Endothelial cell of umbilical vein (primary cell): Measurements from ENCODE around the gene IL1R2.

Experiments used
- CTCF ChIP-seq, 2 donors: IDR thresholded peaks; 1 replicate in 1 of 2; 2 replicates in 1 of 2; pipeline ENCODE4 v1.5.1; 2011; ENCODE audit warnings: low read length in 2 of 2, mild to moderate bottlenecking in 2 of 2, moderate library complexity in 2 of 2, control low read depth in 1 of 2, inconsistent platforms in 1 of 2, low read depth in 1 of 2; ENCODE audit not compliant: insufficient read depth in 1 of 2; ENCODE audit errors: extremely low read depth in 1 of 2
- EZH2 ChIP-seq: IDR thresholded peaks from 2 replicates; pipeline ENCODE4 v1.6.1; 2012; ENCODE audit warnings: borderline replicate concordance, low read depth, mild to moderate bottlenecking, moderate library complexity, low read length, inconsistent platforms; ENCODE audit not compliant: severe bottlenecking
- GATA2 ChIP-seq: IDR thresholded peaks from 2 replicates; pipeline ENCODE4 v1.7.0; 2011; ENCODE audit warnings: low read depth, mild to moderate bottlenecking, moderate library complexity, mixed read lengths, low read length; ENCODE audit not compliant: insufficient read length, insufficient read depth
- JUN ChIP-seq: IDR thresholded peaks from 2 replicates; pipeline ENCODE4 v1.6.1; 2011; ENCODE audit warnings: borderline replicate concordance, low read depth; ENCODE audit not compliant: insufficient read length, insufficient read depth
- POLR2A ChIP-seq: IDR thresholded peaks from 2 replicates; pipeline ENCODE4 v1.6.1; 2012; ENCODE audit warnings: low read depth, mild to moderate bottlenecking, control low read depth, low read length

- TF ChIP-seq CTCF (IDR thresholded peaks at IDR 0.05; ENCODE audit: extremely low read depth in 1 of 2, insufficient read depth in 1 of 2, low read depth in 1 of 2, low read length in 2 of 2) = no peak
- TF ChIP-seq EZH2 = no peak
- no peak for TF ChIP-seq POLR2A
- no peak for TF ChIP-seq GATA2
- no peak for TF ChIP-seq JUN
Observed at GRCh38 chr2:101985793-101986164, 6.0 kb upstream of the IL1R2 start.
